HFFc6 (cell line): ENCODE measurements around the gene FOXA1. TPM values are rescaled to one million over a fixed set of nuclear protein-coding genes. Genes with fewer than 3 reads are reported as not detected.

Experiments
- DNase-seq: peaks from one replicate; pipeline ENCODE4 v3.0.0-alpha.2; 2018
- H3K27ac Mint-ChIP-seq: 2 replicates; pipeline ENCODE4 v1.8.0; 2020; ENCODE audit warnings: mild to moderate bottlenecking, mixed read lengths
- H3K27me3 Mint-ChIP-seq: 2 replicates; pipeline ENCODE4 v1.8.0; 2021; ENCODE audit warnings: mild to moderate bottlenecking, moderate library complexity, mixed read lengths; ENCODE audit not compliant: insufficient read depth
- H3K36me3 Mint-ChIP-seq: 2 replicates; pipeline ENCODE4 v1.8.0; 2021; ENCODE audit warnings: low read depth, mixed read lengths
- H3K4me1 Mint-ChIP-seq: 2 replicates; pipeline ENCODE4 v1.8.0; 2020; ENCODE audit warnings: low read depth, mixed read lengths
- H3K4me3 Mint-ChIP-seq: 2 replicates; pipeline ENCODE4 v1.8.0; 2020; ENCODE audit warnings: mild to moderate bottlenecking, moderate library complexity, mixed read lengths
- H3K9me3 Mint-ChIP-seq: 2 replicates; pipeline ENCODE4 v1.8.0; 2020; ENCODE audit warnings: mild to moderate bottlenecking, mixed read lengths
- CTCF ChIP-seq: fragments of 200-600 bp; sonication (generic); IDR thresholded peaks from 2 replicates; pipeline ENCODE4 v1.5.0; 2021; ENCODE audit warnings: antibody characterized with exemption, mild to moderate bottlenecking
- total RNA-seq, 6 experiments: library from RNA; stranded (reverse); fragmentation: NEBNext Ultra II Directional; extraction: Animal tissue kit (Norgen Biotek cat#: 25700); gene quantifications; 2 replicates in 1 of 6; 3 replicates in 5 of 6; pipeline ENCODE4 v1.2.3, GENCODE V29; 2021

The FOXA1 gene
- total RNA-seq, 6 experiments from 2014 or later: 0.36 to 7.3 (median 7.0) TPM

DNA sequence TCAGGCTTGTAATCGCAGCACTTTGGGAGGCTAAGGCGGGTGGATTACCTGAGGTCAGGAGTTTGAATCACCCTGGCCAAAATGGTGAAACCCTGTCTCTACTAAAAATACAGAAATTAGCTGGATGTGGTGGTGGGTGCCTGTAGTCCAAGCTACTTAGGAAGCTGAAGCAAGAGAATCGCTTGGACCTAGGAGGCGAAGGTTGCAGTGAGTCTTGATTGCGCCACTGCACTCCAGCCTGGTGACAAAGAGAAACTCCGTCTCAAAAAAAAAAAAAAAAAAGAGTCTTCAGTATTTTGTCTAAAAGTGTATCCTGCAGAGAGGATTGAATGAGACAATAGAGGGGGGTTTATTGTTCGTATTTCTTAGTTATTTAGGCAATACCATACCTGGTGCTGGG is 25.3 kb downstream of the FOXA1 start:
- no peak overlapping the region for H3K27ac Mint-ChIP-seq
- peaks cover 26% of the 10 kb centered on the region for H3K4me1 Mint-ChIP-seq
- peaks cover 2% of the 10 kb centered on the region for H3K27me3 Mint-ChIP-seq
- H3K36me3 Mint-ChIP-seq: no peaks in the 10 kb centered on the region
- no peak overlapping the region for H3K4me3 Mint-ChIP-seq
- no peak for DNase-seq
- no peak for TF ChIP-seq CTCF
- no peaks in the 10 kb centered on the region for H3K9me3 Mint-ChIP-seq

DNA sequence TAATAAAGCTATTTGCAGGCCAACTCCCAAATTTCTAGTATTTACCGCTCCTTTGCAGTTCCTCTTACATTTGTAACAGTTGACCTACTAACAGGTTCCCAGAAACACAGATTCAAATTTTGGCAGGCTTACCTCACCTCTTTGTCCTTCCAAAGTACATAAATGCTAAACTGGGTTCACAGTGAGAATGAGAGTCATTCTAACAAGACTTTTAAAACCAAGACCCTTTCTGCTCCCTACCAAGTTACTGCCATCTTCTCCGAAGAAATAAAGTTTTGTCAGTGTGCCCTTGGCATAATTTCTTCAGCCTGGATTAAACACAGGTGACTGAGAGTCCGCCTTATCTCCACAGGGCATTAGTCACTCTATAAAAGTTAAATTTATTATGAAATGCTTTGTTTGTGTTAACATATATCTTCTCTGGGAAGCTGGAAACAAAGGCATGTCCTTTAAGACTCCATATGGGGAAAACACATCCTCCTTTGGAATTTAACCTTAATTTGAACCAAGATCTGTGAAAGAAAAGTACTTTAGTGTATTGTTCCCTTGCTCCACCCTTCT is 28.2 kb downstream of the FOXA1 start:
- no peak overlapping the region for H3K4me3 Mint-ChIP-seq
- no peak overlapping the region for H3K27ac Mint-ChIP-seq

GRCh38 chr14:37565550-37565949 is 29.5 kb downstream of the FOXA1 start:
- Mint-ChIP-seq H3K27ac (no peak overlapping the region), H3K4me3 (no peak overlapping the region), H3K4me1 (peaks cover 13% of the 10 kb centered on the region; the same call in 1 of the 2 replicates), H3K27me3 (no peaks in the 10 kb centered on the region), H3K36me3 (no peaks in the 10 kb centered on the region), H3K9me3 (no peaks in the 10 kb centered on the region)
- DNase-seq: no peak
- peak; percentile 62; the same call in 1 of the 2 replicates for TF ChIP-seq CTCF

More for the DNA sequence above, 28.2 kb downstream of the FOXA1 start:
- Mint-ChIP-seq H3K9me3 (no peaks in the 10 kb centered on the region), H3K27me3 (no peaks in the 10 kb centered on the region; the same call in 1 of the 2 replicates), H3K4me1 (peaks cover 15% of the 10 kb centered on the region; the same call in 1 of the 2 replicates), H3K36me3 (no peaks in the 10 kb centered on the region)
- no peak for TF ChIP-seq CTCF
- DNase-seq: no peak

DNA sequence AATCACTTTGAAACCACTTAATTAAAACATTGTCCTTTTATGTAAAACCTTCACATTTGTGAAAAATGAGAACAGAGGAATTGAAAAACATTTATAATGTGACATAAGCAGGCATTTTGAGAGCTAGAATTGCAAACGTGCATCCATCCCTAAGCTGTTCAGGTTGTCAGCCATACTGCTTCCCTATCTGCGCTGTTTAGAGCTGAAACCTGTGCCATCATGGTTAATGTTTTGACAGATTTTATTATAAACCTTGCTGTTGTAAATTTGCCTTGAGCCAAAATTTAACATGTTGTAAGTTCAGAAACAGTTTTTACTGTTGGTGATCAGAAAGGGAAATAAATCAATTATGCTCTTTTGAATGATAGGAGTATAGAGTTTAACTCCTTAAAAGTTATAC is 31.9 kb downstream of the FOXA1 start:
- Mint-ChIP-seq H3K9me3 (no peaks in the 10 kb centered on the region), H3K4me3 (no peak overlapping the region)
- no peak for DNase-seq

GRCh38 chr14:37559386-37559785 is 35.7 kb downstream of the FOXA1 start:
- H3K27me3 Mint-ChIP-seq: peaks cover 1% of the 10 kb centered on the region
- H3K4me1 Mint-ChIP-seq: peaks cover 15% of the 10 kb centered on the region; the same call in 1 of the 2 replicates
- H3K36me3 Mint-ChIP-seq: peaks cover 9% of the 10 kb centered on the region
- no peak for TF ChIP-seq CTCF
- no peak overlapping the region; the same call in 1 of the 2 replicates for H3K27ac Mint-ChIP-seq
- DNase-seq: no peak
- peaks cover 10% of the 10 kb centered on the region for H3K9me3 Mint-ChIP-seq
- no peak overlapping the region for H3K4me3 Mint-ChIP-seq

More for the DNA sequence above, 31.9 kb downstream of the FOXA1 start:
- Mint-ChIP-seq H3K27me3 (no peaks in the 10 kb centered on the region; the same call in 1 of the 2 replicates), H3K4me1 (peaks cover 20% of the 10 kb centered on the region; the same call in 1 of the 2 replicates), H3K36me3 (no peaks in the 10 kb centered on the region), H3K27ac (no peak overlapping the region)
- TF ChIP-seq CTCF: no peak
